Measurements from ENCODE around the gene TRIML2. TPM values are rescaled to one million over a fixed set of nuclear protein-coding genes. Genes with fewer than 3 reads are reported as not detected.

Gene TRIML2
- total and polyA plus RNA-seq, 3 donors from 2014 or later: 3.7 to 5.8 (median 4.8) TPM

DNA sequence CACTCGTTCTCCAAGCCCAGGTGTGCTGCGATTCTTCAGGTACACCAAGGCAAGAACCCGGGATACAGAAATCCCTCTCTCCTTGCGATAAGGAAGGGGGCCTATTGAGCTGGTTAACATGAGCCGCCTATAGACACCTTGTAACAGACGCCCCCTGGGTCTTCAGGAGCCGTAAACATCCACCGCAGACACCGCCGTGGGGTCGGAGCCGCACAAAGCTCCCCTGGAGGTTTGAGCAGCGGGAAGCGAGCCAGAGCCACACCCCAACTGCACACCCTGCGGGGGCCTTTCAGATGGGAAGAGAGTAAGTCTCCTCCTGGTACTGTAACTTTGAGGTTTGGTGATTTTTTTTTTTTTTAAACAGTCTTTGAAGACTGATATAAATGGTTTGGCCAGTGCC is 67.2 kb downstream of the TRIML2 start:
- 42 to 55% methylated on average over 15 of the region's 15 CpGs for WGBS, 2 donors
- no peak overlapping the region for H3K27ac ChIP-seq

GRCh38 chr4:188041721-188042120 is 67.7 kb downstream of the TRIML2 start:
- Histone ChIP-seq H3K4me3 (peak overlapping the region; percentile 34 to 50), H3K27me3 (no peaks in the 10 kb centered on the region), H3K27ac (no peak overlapping the region), H3K9me3 (no peaks in the 10 kb centered on the region), H3K36me3 (ENCODE audit: low read depth, missing control alignments) (no peaks in the 10 kb centered on the region), H3K4me1 (no peaks in the 10 kb centered on the region)
- no peak for TF ChIP-seq POLR2A (IDR thresholded peaks at IDR 0.05)
- TF ChIP-seq, protein P1, sequence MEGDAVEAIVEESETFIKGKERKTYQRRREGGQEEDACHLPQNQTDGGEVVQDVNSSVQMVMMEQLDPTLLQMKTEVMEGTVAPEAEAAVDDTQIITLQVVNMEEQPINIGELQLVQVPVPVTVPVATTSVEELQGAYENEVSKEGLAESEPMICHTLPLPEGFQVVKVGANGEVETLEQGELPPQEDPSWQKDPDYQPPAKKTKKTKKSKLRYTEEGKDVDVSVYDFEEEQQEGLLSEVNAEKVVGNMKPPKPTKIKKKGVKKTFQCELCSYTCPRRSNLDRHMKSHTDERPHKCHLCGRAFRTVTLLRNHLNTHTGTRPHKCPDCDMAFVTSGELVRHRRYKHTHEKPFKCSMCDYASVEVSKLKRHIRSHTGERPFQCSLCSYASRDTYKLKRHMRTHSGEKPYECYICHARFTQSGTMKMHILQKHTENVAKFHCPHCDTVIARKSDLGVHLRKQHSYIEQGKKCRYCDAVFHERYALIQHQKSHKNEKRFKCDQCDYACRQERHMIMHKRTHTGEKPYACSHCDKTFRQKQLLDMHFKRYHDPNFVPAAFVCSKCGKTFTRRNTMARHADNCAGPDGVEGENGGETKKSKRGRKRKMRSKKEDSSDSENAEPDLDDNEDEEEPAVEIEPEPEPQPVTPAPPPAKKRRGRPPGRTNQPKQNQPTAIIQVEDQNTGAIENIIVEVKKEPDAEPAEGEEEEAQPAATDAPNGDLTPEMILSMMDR (IDR thresholded peaks at IDR 0.05): no peak
- WGBS, 2 donors: 68 to 70% methylated on average over 21 of the region's 21 CpGs
- intact Hi-C loops (cut with DNase I; ENCODE audit: low total_unique reads): no loop called here
- peak; percentile 43 for DNase-seq

More for the DNA sequence above, 67.2 kb downstream of the TRIML2 start:
- TF ChIP-seq, protein P1 (IDR thresholded peaks at IDR 0.05): no peak
- no peak for TF ChIP-seq POLR2A (IDR thresholded peaks at IDR 0.05)
- intact Hi-C loops (cut with DNase I; ENCODE audit: low total_unique reads): no loop called here
- Histone ChIP-seq H3K4me1 (no peaks in the 10 kb centered on the region), H3K36me3 (ENCODE audit: low read depth, missing control alignments) (no peaks in the 10 kb centered on the region), H3K27me3 (no peaks in the 10 kb centered on the region), H3K4me3 (peak overlapping the region; percentile 34 to 50), H3K9me3 (no peaks in the 10 kb centered on the region)
- no peak for DNase-seq

Small RNAs within 50 kb of the gene (small RNA-seq; reads per million reads assigned to genes)
- gene RNU6-173P: 0 reads per million in 2 donors

Other genes with a start within 250 kb of the TRIML2 start
- gene ZFP42, start 113.8 kb downstream of the TRIML2 start, total RNA-seq: 1 to 10 TPM; 1.2 to 2.2 TPM
- gene ZFP42, start 113.8 kb downstream of the TRIML2 start, polyA plus RNA-seq (ENCODE audit: insufficient read depth, low read depth, low replicate concordance): 3.3 TPM
- gene TRIML1, start 29.8 kb upstream of the TRIML2 start, total RNA-seq: 1 to 10 TPM; 5.7 to 5.8 TPM
- 23.9 TPM for gene TRIML1, start 29.8 kb upstream of the TRIML2 start, polyA plus RNA-seq (ENCODE audit: insufficient read depth, low read depth, low replicate concordance)

Measured in testis (tissue), 3 donors.